GM19324 (cell line): ENCODE results near the gene PRDM10.

Experiments used
- ATAC-seq: cut with Tn5 transposase; IDR thresholded peaks from one replicate; pipeline ENCODE4 v1.9.1; 2021; ENCODE audit warnings: mild to moderate bottlenecking, moderate library complexity; ENCODE audit not compliant: unreplicated experiment, low FRiP score

The PRDM10 gene

DNA sequence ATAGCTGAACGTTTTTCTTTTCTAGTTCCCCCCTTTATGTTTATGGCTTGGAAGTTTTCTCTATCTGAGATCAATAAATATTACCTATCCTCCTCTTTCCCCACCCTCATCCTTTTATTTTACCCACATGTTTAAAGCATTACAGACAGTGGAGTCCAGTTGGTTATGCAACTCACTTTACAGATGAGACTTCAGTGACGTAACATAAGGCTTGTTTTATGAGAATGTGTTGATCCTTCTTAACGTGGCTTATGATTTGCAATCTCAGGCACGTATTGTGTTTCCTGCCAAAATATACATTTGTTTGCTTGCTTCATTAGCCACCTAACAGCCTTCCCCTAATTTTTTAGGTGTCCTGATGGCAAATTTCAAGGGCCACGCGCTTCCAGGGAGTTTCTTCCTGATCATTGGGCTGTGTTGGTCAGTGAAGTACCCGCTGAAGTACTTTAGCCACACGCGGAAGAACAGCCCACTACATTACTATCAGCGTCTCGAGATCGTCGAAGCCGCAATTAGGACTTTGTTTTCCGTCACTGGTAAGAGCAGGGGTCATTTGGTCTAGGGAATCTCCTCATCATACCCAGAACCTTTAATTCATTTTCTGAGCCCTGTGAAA lies 150.4 kb downstream of the PRDM10 start:
- ATAC-seq: no peak
